Measurements from ENCODE around the gene GSKIP.

GSKIP gene

GRCh38 chr14:96359959-96360358 is 3.4 kb upstream of the GSKIP start:
- no peak overlapping the region for H3K4me3 ChIP-seq (ENCODE audit: low read depth, low read length)
- no peak for DNase-seq (ENCODE audit: low read depth)
- TF ChIP-seq CTCF (IDR thresholded peaks at IDR 0.05; ENCODE audit: low read depth, low read length, missing control alignments) = no peak

GRCh38 chr14:96362071-96362964 is 1.0 kb upstream of the GSKIP start:
- DNase-seq (ENCODE audit: low read depth) = peak; percentile 53
- peak overlapping the region; percentile 78 for H3K4me3 ChIP-seq (ENCODE audit: low read depth, low read length)
- no peak for TF ChIP-seq CTCF (IDR thresholded peaks at IDR 0.05; ENCODE audit: low read depth, low read length, missing control alignments)

- no peak for TF ChIP-seq CTCF (IDR thresholded peaks at IDR 0.05; ENCODE audit: low read depth, low read length, missing control alignments)
- peak overlapping the region; percentile 68 for H3K4me3 ChIP-seq (ENCODE audit: low read depth, low read length)
- DNase-seq (ENCODE audit: low read depth) = peak; percentile 37
These were observed 518 bp downstream of the GSKIP start for GRCh38 chr14:96363751-96364336.

- peak overlapping the region; percentile 68 for H3K4me3 ChIP-seq (ENCODE audit: low read depth, low read length)
- TF ChIP-seq CTCF (IDR thresholded peaks at IDR 0.05; ENCODE audit: low read depth, low read length, missing control alignments) = no peak
- no peak for DNase-seq (ENCODE audit: low read depth)
These were observed 1.6 kb downstream of the GSKIP start for GRCh38 chr14:96364962-96365361.

- DNase-seq (ENCODE audit: low read depth) = no peak
- no peak overlapping the region for H3K4me3 ChIP-seq (ENCODE audit: low read depth, low read length)
- TF ChIP-seq CTCF (IDR thresholded peaks at IDR 0.05; ENCODE audit: low read depth, low read length, missing control alignments) = no peak
These were observed 5.2 kb downstream of the GSKIP start for GRCh38 chr14:96368534-96368933.

GRCh38 chr14:96370528-96370927 is 7.2 kb downstream of the GSKIP start:
- no peak for TF ChIP-seq CTCF (IDR thresholded peaks at IDR 0.05; ENCODE audit: low read depth, low read length, missing control alignments)
- H3K4me3 ChIP-seq (ENCODE audit: low read depth, low read length) = no peak overlapping the region
- DNase-seq (ENCODE audit: low read depth) = no peak
